ENCODE results near the gene PCDHGA6.
"Not testable (repeated sequence)": the region's sequence is repeated elsewhere in the genome, so short reads cannot be mapped to it uniquely, and the experiment has no call there.

PCDHGA6 gene

DNA sequence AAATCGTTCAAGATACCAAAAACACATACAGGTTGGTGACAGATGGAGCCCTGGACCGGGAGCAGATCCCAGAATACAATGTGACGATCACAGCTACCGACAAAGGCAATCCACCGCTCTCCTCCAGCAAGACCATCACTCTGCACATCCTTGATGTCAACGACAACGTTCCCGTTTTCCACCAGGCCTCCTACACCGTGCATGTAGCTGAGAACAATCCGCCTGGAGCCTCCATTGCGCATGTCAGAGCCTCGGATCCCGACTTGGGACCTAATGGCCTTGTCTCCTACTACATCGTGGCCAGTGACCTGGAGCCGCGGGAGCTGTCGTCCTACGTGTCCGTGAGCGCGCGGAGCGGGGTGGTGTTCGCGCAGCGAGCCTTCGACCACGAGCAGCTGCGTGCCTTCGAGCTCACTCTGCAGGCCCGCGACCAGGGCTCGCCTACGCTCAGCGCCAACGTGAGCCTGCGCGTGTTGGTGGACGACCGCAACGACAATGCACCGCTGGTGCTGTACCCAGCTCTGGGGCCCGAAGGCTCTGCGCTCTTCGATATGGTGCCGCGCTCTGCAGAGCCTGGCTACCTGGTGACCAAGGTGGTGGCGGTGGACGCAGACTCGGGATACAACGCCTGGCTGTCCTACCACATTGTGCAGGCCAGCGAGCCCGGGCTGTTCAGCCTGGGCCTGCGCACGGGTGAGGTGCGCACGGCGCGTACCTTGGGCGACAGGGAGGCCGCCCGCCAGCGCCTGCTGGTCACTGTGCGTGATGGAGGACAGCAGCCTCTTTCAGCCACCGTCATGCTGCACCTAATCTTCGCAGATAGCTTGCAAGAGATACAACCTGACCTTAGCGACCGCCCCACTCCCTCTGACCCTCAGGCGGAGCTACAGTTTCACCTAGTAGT lies 1.9 kb upstream of the PCDHGA6 start:
- TF ChIP-seq POLR2AphosphoS5 (IDR thresholded peaks at IDR 0.05; ENCODE audit: low read depth) (no peak), GABPA (IDR thresholded peaks at IDR 0.05; ENCODE audit: low read depth) (no peak), SPI1 (IDR thresholded peaks at IDR 0.05; ENCODE audit: borderline replicate concordance, low read depth) (no peak), CTCF (IDR thresholded peaks at IDR 0.05; ENCODE audit: insufficient read depth, low read length) (no peak)
- TF ChIP-seq, protein P1, sequence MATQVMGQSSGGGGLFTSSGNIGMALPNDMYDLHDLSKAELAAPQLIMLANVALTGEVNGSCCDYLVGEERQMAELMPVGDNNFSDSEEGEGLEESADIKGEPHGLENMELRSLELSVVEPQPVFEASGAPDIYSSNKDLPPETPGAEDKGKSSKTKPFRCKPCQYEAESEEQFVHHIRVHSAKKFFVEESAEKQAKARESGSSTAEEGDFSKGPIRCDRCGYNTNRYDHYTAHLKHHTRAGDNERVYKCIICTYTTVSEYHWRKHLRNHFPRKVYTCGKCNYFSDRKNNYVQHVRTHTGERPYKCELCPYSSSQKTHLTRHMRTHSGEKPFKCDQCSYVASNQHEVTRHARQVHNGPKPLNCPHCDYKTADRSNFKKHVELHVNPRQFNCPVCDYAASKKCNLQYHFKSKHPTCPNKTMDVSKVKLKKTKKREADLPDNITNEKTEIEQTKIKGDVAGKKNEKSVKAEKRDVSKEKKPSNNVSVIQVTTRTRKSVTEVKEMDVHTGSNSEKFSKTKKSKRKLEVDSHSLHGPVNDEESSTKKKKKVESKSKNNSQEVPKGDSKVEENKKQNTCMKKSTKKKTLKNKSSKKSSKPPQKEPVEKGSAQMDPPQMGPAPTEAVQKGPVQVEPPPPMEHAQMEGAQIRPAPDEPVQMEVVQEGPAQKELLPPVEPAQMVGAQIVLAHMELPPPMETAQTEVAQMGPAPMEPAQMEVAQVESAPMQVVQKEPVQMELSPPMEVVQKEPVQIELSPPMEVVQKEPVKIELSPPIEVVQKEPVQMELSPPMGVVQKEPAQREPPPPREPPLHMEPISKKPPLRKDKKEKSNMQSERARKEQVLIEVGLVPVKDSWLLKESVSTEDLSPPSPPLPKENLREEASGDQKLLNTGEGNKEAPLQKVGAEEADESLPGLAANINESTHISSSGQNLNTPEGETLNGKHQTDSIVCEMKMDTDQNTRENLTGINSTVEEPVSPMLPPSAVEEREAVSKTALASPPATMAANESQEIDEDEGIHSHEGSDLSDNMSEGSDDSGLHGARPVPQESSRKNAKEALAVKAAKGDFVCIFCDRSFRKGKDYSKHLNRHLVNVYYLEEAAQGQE (IDR thresholded peaks at IDR 0.05; ENCODE audit: insufficient replicate concordance, low read depth), result no peak
- DNase-seq (ENCODE audit: low read depth in 1 of 2, low spot score in 1 of 2), result no peak
- Histone ChIP-seq H3K27me3 (ENCODE audit: insufficient read depth, poor library complexity, severe bottlenecking) (no peaks in the 10 kb centered on the region), H3K27ac (replicated peaks) (no peak overlapping the region), H3K4me3 (replicated peaks; ENCODE audit: insufficient read depth, low read length) (no peak overlapping the region)

GRCh38 chr5:141374627-141375026 lies 936 bp downstream of the PCDHGA6 start:
- no peaks in the 10 kb centered on the region for H3K27me3 ChIP-seq (ENCODE audit: insufficient read depth, poor library complexity, severe bottlenecking)
- DNase-seq (ENCODE audit: low read depth in 1 of 2, low spot score in 1 of 2), result no peak

GRCh38 chr5:141375444-141376155 lies 1.9 kb downstream of the PCDHGA6 start:
- DNase-seq (ENCODE audit: low read depth in 1 of 2, low spot score in 1 of 2); H3K27me3 ChIP-seq (ENCODE audit: insufficient read depth, poor library complexity, severe bottlenecking); H3K27ac ChIP-seq (replicated peaks); H3K4me3 ChIP-seq (replicated peaks; ENCODE audit: insufficient read depth, low read length): not testable (repeated sequence)

More at GRCh38 chr5:141374627-141375026, 936 bp downstream of the PCDHGA6 start:
- TF ChIP-seq POLR2AphosphoS5 (IDR thresholded peaks at IDR 0.05; ENCODE audit: low read depth) (no peak), GABPA (IDR thresholded peaks at IDR 0.05; ENCODE audit: low read depth) (no peak), SPI1 (IDR thresholded peaks at IDR 0.05; ENCODE audit: borderline replicate concordance, low read depth) (no peak), CTCF (IDR thresholded peaks at IDR 0.05; ENCODE audit: insufficient read depth, low read length) (no peak)
- TF ChIP-seq, protein P1 (IDR thresholded peaks at IDR 0.05; ENCODE audit: insufficient replicate concordance, low read depth), result no peak
- H3K4me3 ChIP-seq (replicated peaks; ENCODE audit: insufficient read depth, low read length), result no peak overlapping the region
- H3K27ac ChIP-seq (replicated peaks), result no peak overlapping the region

Data from HL-60 (cell line).